NB4 (cell line): Measurements from ENCODE around the gene KRT36.

Source experiments
- CTCF ChIP-seq: IDR thresholded peaks from one replicate; pipeline ENCODE4 v1.5.1; 2012; ENCODE audit warnings: low read depth, low read length
- POLR2A ChIP-seq: IDR thresholded peaks from 2 replicates; pipeline ENCODE4 v1.6.1; 2011; ENCODE audit warnings: mild to moderate bottlenecking; ENCODE audit not compliant: insufficient read length; ENCODE audit errors: extremely low read depth

GRCh38 chr17:41519501-41520224 lies 30.0 kb upstream of the KRT36 start:
- TF ChIP-seq CTCF = no peak
- no peak for TF ChIP-seq POLR2A
